BE2C (cell line): Measurements from ENCODE around the gene DOCK1.

ENCODE experiments used
- DNase-seq: peaks from one replicate; pipeline ENCODE4 v3.0.0-alpha.2; 2020
- H3K27me3 ChIP-seq: fragments of 250-450 bp; sonication (Bioruptor Pico); 2 replicates; pipeline ENCODE4 v1.5.1; 2020; ENCODE audit warnings: mild to moderate bottlenecking
- H3K36me3 ChIP-seq: fragments of 250-450 bp; sonication (Bioruptor Pico); 2 replicates; pipeline ENCODE4 v1.5.1; 2020; ENCODE audit warnings: mild to moderate bottlenecking
- H3K4me1 ChIP-seq: fragments of 250-450 bp; sonication (Bioruptor Pico); 2 replicates; pipeline ENCODE4 v1.5.1; 2020
- H3K4me3 ChIP-seq: 2 replicates; pipeline ENCODE4 v1.5.1; 2011; ENCODE audit warnings: low read depth, low read length
- H3K9me3 ChIP-seq: fragments of 250-450 bp; sonication (Bioruptor Pico); 2 replicates; pipeline ENCODE4 v1.5.1; 2020
- CTCF ChIP-seq: IDR thresholded peaks from 2 replicates; pipeline ENCODE4 v1.5.1; 2012; ENCODE audit warnings: mild to moderate bottlenecking, low read depth, low read length

DOCK1 gene

GRCh38 chr10:127148933-127149220, 243.6 kb downstream of the DOCK1 start:
- Histone ChIP-seq H3K4me1 (no peaks in the 10 kb centered on the region), H3K4me3 (no peak overlapping the region), H3K36me3 (no peaks in the 10 kb centered on the region), H3K27me3 (no peaks in the 10 kb centered on the region), H3K9me3 (no peaks in the 10 kb centered on the region)
- TF ChIP-seq CTCF = no peak
- no peak for DNase-seq

- no peaks in the 10 kb centered on the region for H3K9me3 ChIP-seq
- TF ChIP-seq CTCF = no peak
- H3K4me3 ChIP-seq = no peak overlapping the region
- no peaks in the 10 kb centered on the region for H3K27me3 ChIP-seq
- H3K4me1 ChIP-seq = no peaks in the 10 kb centered on the region
- DNase-seq = no peak
- no peaks in the 10 kb centered on the region for H3K36me3 ChIP-seq
Measured at GRCh38 chr10:127149501-127150081, 244.4 kb downstream of the DOCK1 start.

- Histone ChIP-seq H3K4me1 (no peaks in the 10 kb centered on the region), H3K27me3 (no peaks in the 10 kb centered on the region), H3K36me3 (no peaks in the 10 kb centered on the region), H3K4me3 (no peak overlapping the region), H3K9me3 (no peaks in the 10 kb centered on the region)
- no peak for TF ChIP-seq CTCF
- no peak for DNase-seq
Measured at GRCh38 chr10:127150136-127150535, 244.9 kb downstream of the DOCK1 start.

GRCh38 chr10:127151541-127151940, 246.3 kb downstream of the DOCK1 start:
- TF ChIP-seq CTCF = no peak
- H3K4me1 ChIP-seq = no peaks in the 10 kb centered on the region
- no peak for DNase-seq

GRCh38 chr10:127151981-127152699, 246.9 kb downstream of the DOCK1 start:
- Histone ChIP-seq H3K4me3 (no peak overlapping the region), H3K36me3 (no peaks in the 10 kb centered on the region), H3K4me1 (no peaks in the 10 kb centered on the region), H3K9me3 (no peaks in the 10 kb centered on the region), H3K27me3 (no peaks in the 10 kb centered on the region)
- DNase-seq = no peak
- TF ChIP-seq CTCF = no peak

More at GRCh38 chr10:127151541-127151940, 246.3 kb downstream of the DOCK1 start:
- H3K9me3 ChIP-seq = no peaks in the 10 kb centered on the region
- no peaks in the 10 kb centered on the region for H3K36me3 ChIP-seq
- no peaks in the 10 kb centered on the region for H3K27me3 ChIP-seq
- H3K4me3 ChIP-seq = no peak overlapping the region

- no peak for TF ChIP-seq CTCF
- Histone ChIP-seq H3K36me3 (no peaks in the 10 kb centered on the region), H3K27me3 (no peaks in the 10 kb centered on the region), H3K4me3 (no peak overlapping the region), H3K4me1 (no peaks in the 10 kb centered on the region), H3K9me3 (no peaks in the 10 kb centered on the region)
- DNase-seq = no peak
Measured at GRCh38 chr10:127153181-127153580, 248.0 kb downstream of the DOCK1 start.
